HG03469 (cell line): ENCODE results near the gene PDZD11.
"Not testable (repeated sequence)": the region's sequence is repeated elsewhere in the genome, so short reads cannot be mapped to it uniquely, and the experiment has no call there.

Source experiments
- ATAC-seq: cut with Tn5 transposase; IDR thresholded peaks from one replicate; pipeline ENCODE4 v1.9.1; 2021; ENCODE audit warnings: mild to moderate bottlenecking, moderate library complexity, moderate number of reproducible peaks; ENCODE audit not compliant: unreplicated experiment

The PDZD11 gene

GRCh38 chrX:70257423-70258288, 32.1 kb downstream of the PDZD11 start:
- ATAC-seq = no peak

GRCh38 chrX:70255452-70255851, 34.3 kb downstream of the PDZD11 start:
- ATAC-seq = no peak

- ATAC-seq = no peak
These were observed 34.8 kb downstream of the PDZD11 start for GRCh38 chrX:70254909-70255308.

- ATAC-seq = no peak
These were observed 35.7 kb downstream of the PDZD11 start for GRCh38 chrX:70254063-70254400.

- no peak for ATAC-seq
These were observed 36.2 kb downstream of the PDZD11 start for GRCh38 chrX:70253377-70254062.

- ATAC-seq = no peak
These were observed 37.2 kb downstream of the PDZD11 start for GRCh38 chrX:70252491-70252890.

- ATAC-seq = no peak
These were observed 42.5 kb downstream of the PDZD11 start for GRCh38 chrX:70247252-70247651.

- ATAC-seq = no peak
These were observed 44.8 kb downstream of the PDZD11 start for GRCh38 chrX:70244881-70245280.

- not testable (repeated sequence) for ATAC-seq
These were observed 46.1 kb downstream of the PDZD11 start for GRCh38 chrX:70243601-70244000.

- ATAC-seq = no peak
These were observed 48.2 kb downstream of the PDZD11 start for GRCh38 chrX:70241501-70241900.

- ATAC-seq = no peak
These were observed 49.0 kb downstream of the PDZD11 start for GRCh38 chrX:70240751-70241150.
